ENCODE results near the gene GLI1.
"Not testable (repeated sequence)": the region's sequence is repeated elsewhere in the genome, so short reads cannot be mapped to it uniquely, and the experiment has no call there.

GLI1 gene

DNA sequence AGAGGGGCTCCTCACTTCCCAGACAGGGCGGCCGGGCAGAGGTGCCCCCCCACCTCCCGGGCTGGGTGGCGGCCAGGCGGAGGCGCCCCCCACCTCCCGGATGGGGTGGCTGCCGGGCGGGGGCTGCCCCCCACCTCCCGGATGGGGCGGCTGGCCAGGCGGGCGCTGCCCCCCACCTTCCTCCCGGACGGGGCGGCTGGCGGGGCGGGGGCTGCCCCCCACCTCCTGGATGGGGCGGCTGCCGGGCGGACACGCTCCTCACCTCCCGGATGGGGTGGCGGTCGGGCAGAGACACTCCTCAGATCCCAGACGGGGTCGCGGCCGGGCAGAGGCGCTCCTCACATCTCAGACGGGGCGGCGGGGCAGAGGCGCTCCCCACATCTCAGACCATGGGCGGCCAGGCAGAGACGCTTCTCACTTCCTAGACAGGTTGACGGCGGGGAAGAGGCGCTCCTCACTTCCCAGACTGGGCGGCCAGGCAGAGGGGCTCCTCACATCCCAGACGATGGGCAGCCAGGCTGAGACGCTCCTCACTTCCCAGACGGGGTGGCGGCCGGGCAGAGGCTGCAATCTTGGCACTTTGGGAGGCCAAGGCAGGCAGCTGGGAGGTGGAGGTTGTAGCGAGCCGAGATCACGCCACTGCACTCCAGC is 35.6 kb downstream of the GLI1 start:
- H3K27me3 ChIP-seq (ENCODE audit: insufficient read depth, poor library complexity, severe bottlenecking); H3K4me3 ChIP-seq (replicated peaks; ENCODE audit: insufficient read depth, low read length); DNase-seq (ENCODE audit: low read depth in 1 of 2, low spot score in 1 of 2); H3K27ac ChIP-seq (replicated peaks): not testable (repeated sequence)

DNA sequence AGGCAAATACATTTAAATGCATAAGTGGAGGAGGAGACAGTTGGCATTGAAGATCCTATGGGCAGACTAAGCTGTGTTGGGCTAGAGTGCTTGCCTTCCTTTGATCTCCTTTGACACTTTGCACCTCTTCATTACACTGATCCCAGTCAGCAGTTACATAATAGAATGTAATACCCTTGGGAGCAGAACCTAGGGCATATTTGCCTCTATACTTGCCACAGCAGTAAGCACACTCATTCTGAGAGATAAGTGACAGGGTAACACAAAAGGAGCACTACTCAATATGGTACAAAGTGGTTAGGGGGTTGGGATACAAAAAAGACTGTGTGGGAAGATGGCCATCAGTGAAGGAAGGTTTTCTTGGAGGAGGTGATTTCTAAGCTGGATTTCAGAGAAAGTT is 37.2 kb downstream of the GLI1 start:
- no peaks in the 10 kb centered on the region for H3K27me3 ChIP-seq (ENCODE audit: insufficient read depth, poor library complexity, severe bottlenecking)
- TF ChIP-seq GABPA (IDR thresholded peaks at IDR 0.05; ENCODE audit: low read depth) (no peak), POLR2AphosphoS5 (IDR thresholded peaks at IDR 0.05; ENCODE audit: low read depth) (no peak; the same call in 1 of the 2 replicates), SPI1 (IDR thresholded peaks at IDR 0.05; ENCODE audit: borderline replicate concordance, low read depth) (no peak)
- TF ChIP-seq, protein P1, sequence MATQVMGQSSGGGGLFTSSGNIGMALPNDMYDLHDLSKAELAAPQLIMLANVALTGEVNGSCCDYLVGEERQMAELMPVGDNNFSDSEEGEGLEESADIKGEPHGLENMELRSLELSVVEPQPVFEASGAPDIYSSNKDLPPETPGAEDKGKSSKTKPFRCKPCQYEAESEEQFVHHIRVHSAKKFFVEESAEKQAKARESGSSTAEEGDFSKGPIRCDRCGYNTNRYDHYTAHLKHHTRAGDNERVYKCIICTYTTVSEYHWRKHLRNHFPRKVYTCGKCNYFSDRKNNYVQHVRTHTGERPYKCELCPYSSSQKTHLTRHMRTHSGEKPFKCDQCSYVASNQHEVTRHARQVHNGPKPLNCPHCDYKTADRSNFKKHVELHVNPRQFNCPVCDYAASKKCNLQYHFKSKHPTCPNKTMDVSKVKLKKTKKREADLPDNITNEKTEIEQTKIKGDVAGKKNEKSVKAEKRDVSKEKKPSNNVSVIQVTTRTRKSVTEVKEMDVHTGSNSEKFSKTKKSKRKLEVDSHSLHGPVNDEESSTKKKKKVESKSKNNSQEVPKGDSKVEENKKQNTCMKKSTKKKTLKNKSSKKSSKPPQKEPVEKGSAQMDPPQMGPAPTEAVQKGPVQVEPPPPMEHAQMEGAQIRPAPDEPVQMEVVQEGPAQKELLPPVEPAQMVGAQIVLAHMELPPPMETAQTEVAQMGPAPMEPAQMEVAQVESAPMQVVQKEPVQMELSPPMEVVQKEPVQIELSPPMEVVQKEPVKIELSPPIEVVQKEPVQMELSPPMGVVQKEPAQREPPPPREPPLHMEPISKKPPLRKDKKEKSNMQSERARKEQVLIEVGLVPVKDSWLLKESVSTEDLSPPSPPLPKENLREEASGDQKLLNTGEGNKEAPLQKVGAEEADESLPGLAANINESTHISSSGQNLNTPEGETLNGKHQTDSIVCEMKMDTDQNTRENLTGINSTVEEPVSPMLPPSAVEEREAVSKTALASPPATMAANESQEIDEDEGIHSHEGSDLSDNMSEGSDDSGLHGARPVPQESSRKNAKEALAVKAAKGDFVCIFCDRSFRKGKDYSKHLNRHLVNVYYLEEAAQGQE (IDR thresholded peaks at IDR 0.05; ENCODE audit: insufficient replicate concordance, low read depth): no peak
- TF ChIP-seq, protein P2, sequence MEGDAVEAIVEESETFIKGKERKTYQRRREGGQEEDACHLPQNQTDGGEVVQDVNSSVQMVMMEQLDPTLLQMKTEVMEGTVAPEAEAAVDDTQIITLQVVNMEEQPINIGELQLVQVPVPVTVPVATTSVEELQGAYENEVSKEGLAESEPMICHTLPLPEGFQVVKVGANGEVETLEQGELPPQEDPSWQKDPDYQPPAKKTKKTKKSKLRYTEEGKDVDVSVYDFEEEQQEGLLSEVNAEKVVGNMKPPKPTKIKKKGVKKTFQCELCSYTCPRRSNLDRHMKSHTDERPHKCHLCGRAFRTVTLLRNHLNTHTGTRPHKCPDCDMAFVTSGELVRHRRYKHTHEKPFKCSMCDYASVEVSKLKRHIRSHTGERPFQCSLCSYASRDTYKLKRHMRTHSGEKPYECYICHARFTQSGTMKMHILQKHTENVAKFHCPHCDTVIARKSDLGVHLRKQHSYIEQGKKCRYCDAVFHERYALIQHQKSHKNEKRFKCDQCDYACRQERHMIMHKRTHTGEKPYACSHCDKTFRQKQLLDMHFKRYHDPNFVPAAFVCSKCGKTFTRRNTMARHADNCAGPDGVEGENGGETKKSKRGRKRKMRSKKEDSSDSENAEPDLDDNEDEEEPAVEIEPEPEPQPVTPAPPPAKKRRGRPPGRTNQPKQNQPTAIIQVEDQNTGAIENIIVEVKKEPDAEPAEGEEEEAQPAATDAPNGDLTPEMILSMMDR (IDR thresholded peaks at IDR 0.05; ENCODE audit: insufficient read depth, low read length): no peak
- no peak overlapping the region for H3K4me3 ChIP-seq (replicated peaks; ENCODE audit: insufficient read depth, low read length)
- DNase-seq (ENCODE audit: low read depth in 1 of 2, low spot score in 1 of 2): no peak
- H3K27ac ChIP-seq (replicated peaks): no peak overlapping the region

DNA sequence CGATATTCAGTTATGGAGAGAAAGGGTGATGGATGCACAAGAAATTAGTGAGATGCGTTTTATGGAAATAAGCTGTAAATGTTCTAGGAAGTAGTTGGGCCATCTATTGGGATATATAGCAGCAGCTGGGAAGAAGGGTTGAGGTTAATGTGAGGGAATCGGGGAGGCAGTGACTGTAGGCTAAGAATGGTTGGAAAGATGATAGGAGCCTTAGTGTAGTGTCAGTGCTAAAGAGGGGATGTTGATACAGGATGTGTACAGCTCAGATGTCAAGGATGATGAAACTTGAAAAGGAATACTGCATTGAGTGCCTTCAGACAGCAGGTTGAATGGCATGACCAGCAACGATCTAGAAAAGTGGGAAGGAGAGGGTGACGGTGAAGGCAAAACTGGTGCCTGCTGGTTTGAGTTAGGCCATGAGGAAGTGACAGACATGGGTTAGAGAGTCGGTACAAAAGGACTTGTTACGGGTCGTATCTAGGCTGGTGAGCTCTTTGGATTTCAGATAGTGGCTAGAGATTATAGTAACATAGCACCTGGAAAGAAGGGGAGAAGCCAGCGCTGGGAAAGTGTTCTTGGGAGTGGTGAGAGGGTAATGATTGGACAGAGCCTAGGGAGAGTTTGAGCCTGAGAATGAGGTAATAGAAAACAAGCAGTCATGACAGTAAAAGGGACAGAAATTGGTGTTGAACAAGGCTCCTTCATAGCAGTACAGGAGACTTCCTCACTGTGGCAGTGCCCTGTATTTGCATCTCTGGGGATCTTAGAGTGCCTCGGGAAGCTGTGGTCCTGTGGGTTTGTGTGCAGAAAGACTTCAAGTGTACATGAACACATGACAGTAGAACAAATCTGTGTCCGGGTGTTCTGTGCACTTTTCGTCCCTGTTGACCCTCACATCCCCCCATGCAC is 37.9 kb downstream of the GLI1 start:
- Histone ChIP-seq H3K27ac (replicated peaks) (0 out of 2 replicates have a peak overlapping the region, but pooled peaks have one; percentile 1), H3K27me3 (ENCODE audit: insufficient read depth, poor library complexity, severe bottlenecking) (no peaks in the 10 kb centered on the region), H3K4me3 (replicated peaks; ENCODE audit: insufficient read depth, low read length) (no peak overlapping the region)
- no peak for TF ChIP-seq SPI1 (IDR thresholded peaks at IDR 0.05; ENCODE audit: borderline replicate concordance, low read depth)
- no peak for TF ChIP-seq GABPA (IDR thresholded peaks at IDR 0.05; ENCODE audit: low read depth)
- no peak for TF ChIP-seq POLR2AphosphoS5 (IDR thresholded peaks at IDR 0.05; ENCODE audit: low read depth)
- TF ChIP-seq, protein P2 (IDR thresholded peaks at IDR 0.05; ENCODE audit: insufficient read depth, low read length): no peak
- TF ChIP-seq, protein P1 (IDR thresholded peaks at IDR 0.05; ENCODE audit: insufficient replicate concordance, low read depth): no peak
- DNase-seq (ENCODE audit: low read depth in 1 of 2, low spot score in 1 of 2): peak in 1 of 2 experiments; percentile 33

DNA sequence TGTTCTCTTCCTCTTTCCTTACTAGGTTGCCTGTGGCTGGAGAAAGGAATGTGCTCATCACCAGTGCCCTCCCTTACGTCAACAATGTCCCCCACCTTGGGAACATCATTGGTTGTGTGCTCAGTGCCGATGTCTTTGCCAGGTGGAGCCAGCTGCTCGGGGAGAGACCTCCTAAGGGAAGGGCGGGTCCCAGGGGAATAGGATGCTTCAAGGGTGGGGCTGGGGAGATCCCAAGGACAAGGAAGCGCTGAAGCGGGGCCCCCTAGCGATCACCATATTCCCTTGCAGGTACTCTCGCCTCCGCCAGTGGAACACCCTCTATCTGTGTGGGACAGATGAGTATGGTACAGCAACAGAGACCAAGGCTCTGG is 38.5 kb downstream of the GLI1 start:
- no peak overlapping the region for H3K4me3 ChIP-seq (replicated peaks; ENCODE audit: insufficient read depth, low read length)
- no peak overlapping the region for H3K27ac ChIP-seq (replicated peaks)
- TF ChIP-seq SPI1 (IDR thresholded peaks at IDR 0.05; ENCODE audit: borderline replicate concordance, low read depth) (no peak), POLR2AphosphoS5 (IDR thresholded peaks at IDR 0.05; ENCODE audit: low read depth) (no peak), GABPA (IDR thresholded peaks at IDR 0.05; ENCODE audit: low read depth) (no peak)
- TF ChIP-seq, protein P1 (IDR thresholded peaks at IDR 0.05; ENCODE audit: insufficient replicate concordance, low read depth): no peak
- TF ChIP-seq, protein P2 (IDR thresholded peaks at IDR 0.05; ENCODE audit: insufficient read depth, low read length): no peak
- no peaks in the 10 kb centered on the region for H3K27me3 ChIP-seq (ENCODE audit: insufficient read depth, poor library complexity, severe bottlenecking)
- no peak for DNase-seq (ENCODE audit: low read depth in 1 of 2, low spot score in 1 of 2)
